ENCODE results near the gene GPR158.

- TF ChIP-seq CTCF (conservative IDR thresholded peaks at IDR 0.05 in 1 of 2, IDR thresholded peaks at IDR 0.05 in 1 of 2; ENCODE audit: low read depth in 1 of 2, low read length in 2 of 2) (no peak), EZH2 (IDR thresholded peaks at IDR 0.05; ENCODE audit: low read length, missing control alignments) (no peak)
Observed at GRCh38 chr10:25631471-25631870, 456.7 kb downstream of the GPR158 start.

Data from fibroblast of lung (primary cell).